ENCODE measurements around the gene KRT26. TPM values are rescaled to one million over a fixed set of nuclear protein-coding genes. Genes with fewer than 3 reads are reported as not detected.

KRT26 gene
- total RNA-seq, 1 experiment from 2014 or later = not detected

DNA sequence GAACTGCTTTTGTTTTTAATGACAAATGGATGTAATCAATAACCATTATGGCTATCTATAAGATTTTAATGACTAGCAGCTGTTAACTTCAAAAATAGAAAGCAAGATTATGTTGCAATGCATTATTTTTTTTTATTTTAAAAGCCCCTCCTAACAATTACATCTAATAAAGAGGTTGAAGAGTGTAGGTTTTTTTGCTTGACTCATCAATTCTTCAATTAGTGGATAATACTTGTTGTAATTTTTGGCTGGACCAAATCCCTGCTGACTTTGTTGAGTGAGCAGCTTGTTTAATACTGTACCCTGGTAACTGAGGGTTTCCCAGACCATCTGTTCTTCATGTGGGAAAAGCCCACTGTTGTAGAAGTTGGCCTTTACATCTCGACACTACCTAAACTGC lies 41.0 kb downstream of the KRT26 start:
- Histone ChIP-seq H4K5ac (ENCODE audit: insufficient read length, low read depth, low read length) (no peak overlapping the region), H2AFZ (ENCODE audit: low read length) (no peak overlapping the region), H3K27ac (ENCODE audit: insufficient read length, low read depth, low read length) (no peak overlapping the region), H3K56ac (ENCODE audit: insufficient read length, low read depth, low read length) (no peak overlapping the region), H4K20me1 (ENCODE audit: control insufficient read depth, insufficient read depth, insufficient read length) (no peaks in the 10 kb centered on the region), H3K9me3 (ENCODE audit: control insufficient read depth, low read depth, low read length) (no peaks in the 10 kb centered on the region), H4K8ac (replicated peaks; ENCODE audit: insufficient read length, low read depth, low read length) (no peak overlapping the region), H3K9ac (ENCODE audit: extremely low read depth, insufficient read length, low read length) (no peak overlapping the region), H3K79me1 (ENCODE audit: insufficient read depth, low read depth, low read length, poor library complexity, severe bottlenecking) (no peaks in the 10 kb centered on the region), H3K4me2 (ENCODE audit: insufficient read depth, insufficient read length, low read length) (no peak overlapping the region), H3K23me2 (ENCODE audit: insufficient read length, low read depth, low read length, poor library complexity, severe bottlenecking) (no peaks in the 10 kb centered on the region), H2BK120ac (ENCODE audit: low read depth, low read length, poor library complexity, severe bottlenecking) (no peak overlapping the region), H2AK5ac (ENCODE audit: insufficient read length, low read length) (no peak overlapping the region), H2BK5ac (ENCODE audit: insufficient read length, low read length) (no peak overlapping the region), H3K4ac (ENCODE audit: low read depth, low read length) (no peak overlapping the region), H3T11ph (ENCODE audit: low read length) (no peak overlapping the region), H4K91ac (ENCODE audit: insufficient read length, low read depth, low read length) (no peak overlapping the region), H3K18ac (ENCODE audit: insufficient read length, low read depth, low read length) (no peak overlapping the region), H2BK12ac (ENCODE audit: insufficient read length, low read depth, low read length) (no peak overlapping the region), H3K27me3 (ENCODE audit: insufficient read depth, low read length) (no peaks in the 10 kb centered on the region), H2BK20ac (ENCODE audit: low read depth, low read length, poor library complexity, severe bottlenecking) (no peak overlapping the region), H3K14ac (ENCODE audit: insufficient read depth, low read length) (no peak overlapping the region), H3K23ac (ENCODE audit: insufficient read length, low read depth, low read length) (no peak overlapping the region), H3K79me2 (ENCODE audit: insufficient read depth, low read length) (no peaks in the 10 kb centered on the region), H2BK15ac (ENCODE audit: low read depth, low read length) (no peak overlapping the region), H3K4me1 (ENCODE audit: insufficient read depth, low read length) (no peaks in the 10 kb centered on the region)
- Mint-ChIP-seq H3K4me3 (no peak overlapping the region), H3K4me1 (no peaks in the 10 kb centered on the region), H3K36me3 (ENCODE audit: insufficient read depth in 1 of 3, low read depth in 3 of 3) (no peaks in the 10 kb centered on the region), H3K9me3 (peaks cover 4 to 14% of the 10 kb centered on the region in 2 experiments; a peak in 4 of 5 replicates), H3K27ac (no peak overlapping the region), H3K27me3 (ENCODE audit: low read depth) (peaks cover 17% of the 10 kb centered on the region)
- TF ChIP-seq, protein P1, sequence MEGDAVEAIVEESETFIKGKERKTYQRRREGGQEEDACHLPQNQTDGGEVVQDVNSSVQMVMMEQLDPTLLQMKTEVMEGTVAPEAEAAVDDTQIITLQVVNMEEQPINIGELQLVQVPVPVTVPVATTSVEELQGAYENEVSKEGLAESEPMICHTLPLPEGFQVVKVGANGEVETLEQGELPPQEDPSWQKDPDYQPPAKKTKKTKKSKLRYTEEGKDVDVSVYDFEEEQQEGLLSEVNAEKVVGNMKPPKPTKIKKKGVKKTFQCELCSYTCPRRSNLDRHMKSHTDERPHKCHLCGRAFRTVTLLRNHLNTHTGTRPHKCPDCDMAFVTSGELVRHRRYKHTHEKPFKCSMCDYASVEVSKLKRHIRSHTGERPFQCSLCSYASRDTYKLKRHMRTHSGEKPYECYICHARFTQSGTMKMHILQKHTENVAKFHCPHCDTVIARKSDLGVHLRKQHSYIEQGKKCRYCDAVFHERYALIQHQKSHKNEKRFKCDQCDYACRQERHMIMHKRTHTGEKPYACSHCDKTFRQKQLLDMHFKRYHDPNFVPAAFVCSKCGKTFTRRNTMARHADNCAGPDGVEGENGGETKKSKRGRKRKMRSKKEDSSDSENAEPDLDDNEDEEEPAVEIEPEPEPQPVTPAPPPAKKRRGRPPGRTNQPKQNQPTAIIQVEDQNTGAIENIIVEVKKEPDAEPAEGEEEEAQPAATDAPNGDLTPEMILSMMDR (conservative IDR thresholded peaks at IDR 0.05) = no peak
- WGBS (ENCODE audit: extremely low coverage, insufficient read length, low lambda C conversion rate) = no CpG with 5 or more reads among the region's 1 CpG
- no peak for DNase-seq
